Measurements from ENCODE around the gene KDM3B. TPM values are rescaled to one million over a fixed set of nuclear protein-coding genes. Genes with fewer than 3 reads are reported as not detected.
"Not testable (repeated sequence)": the region's sequence is repeated elsewhere in the genome, so short reads cannot be mapped to it uniquely, and the experiment has no call there.

Gene KDM3B
- total RNA-seq, 1 donor from 2014 or later = 101 TPM

GRCh38 chr5:138471052-138471361, 118.5 kb downstream of the KDM3B start:
- H3K27ac Mint-ChIP-seq (ENCODE audit: unreplicated experiment) = no peak overlapping the region
- H3K4me3 Mint-ChIP-seq (ENCODE audit: unreplicated experiment) = no peak overlapping the region
- peaks cover 27% of the 10 kb centered on the region for H3K27me3 Mint-ChIP-seq (ENCODE audit: unreplicated experiment)
- peaks cover 2% of the 10 kb centered on the region for H3K4me1 Mint-ChIP-seq (ENCODE audit: unreplicated experiment)
- H3K36me3 Mint-ChIP-seq (ENCODE audit: low read depth, unreplicated experiment) = peaks cover 6% of the 10 kb centered on the region
- TF ChIP-seq, protein P1, sequence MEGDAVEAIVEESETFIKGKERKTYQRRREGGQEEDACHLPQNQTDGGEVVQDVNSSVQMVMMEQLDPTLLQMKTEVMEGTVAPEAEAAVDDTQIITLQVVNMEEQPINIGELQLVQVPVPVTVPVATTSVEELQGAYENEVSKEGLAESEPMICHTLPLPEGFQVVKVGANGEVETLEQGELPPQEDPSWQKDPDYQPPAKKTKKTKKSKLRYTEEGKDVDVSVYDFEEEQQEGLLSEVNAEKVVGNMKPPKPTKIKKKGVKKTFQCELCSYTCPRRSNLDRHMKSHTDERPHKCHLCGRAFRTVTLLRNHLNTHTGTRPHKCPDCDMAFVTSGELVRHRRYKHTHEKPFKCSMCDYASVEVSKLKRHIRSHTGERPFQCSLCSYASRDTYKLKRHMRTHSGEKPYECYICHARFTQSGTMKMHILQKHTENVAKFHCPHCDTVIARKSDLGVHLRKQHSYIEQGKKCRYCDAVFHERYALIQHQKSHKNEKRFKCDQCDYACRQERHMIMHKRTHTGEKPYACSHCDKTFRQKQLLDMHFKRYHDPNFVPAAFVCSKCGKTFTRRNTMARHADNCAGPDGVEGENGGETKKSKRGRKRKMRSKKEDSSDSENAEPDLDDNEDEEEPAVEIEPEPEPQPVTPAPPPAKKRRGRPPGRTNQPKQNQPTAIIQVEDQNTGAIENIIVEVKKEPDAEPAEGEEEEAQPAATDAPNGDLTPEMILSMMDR (IDR thresholded peaks at IDR 0.05; ENCODE audit: unreplicated experiment) = no peak
- DNase-seq (ENCODE audit: low spot score) = no peak
- peaks cover 4% of the 10 kb centered on the region for H3K9me3 Mint-ChIP-seq (ENCODE audit: unreplicated experiment)

DNA sequence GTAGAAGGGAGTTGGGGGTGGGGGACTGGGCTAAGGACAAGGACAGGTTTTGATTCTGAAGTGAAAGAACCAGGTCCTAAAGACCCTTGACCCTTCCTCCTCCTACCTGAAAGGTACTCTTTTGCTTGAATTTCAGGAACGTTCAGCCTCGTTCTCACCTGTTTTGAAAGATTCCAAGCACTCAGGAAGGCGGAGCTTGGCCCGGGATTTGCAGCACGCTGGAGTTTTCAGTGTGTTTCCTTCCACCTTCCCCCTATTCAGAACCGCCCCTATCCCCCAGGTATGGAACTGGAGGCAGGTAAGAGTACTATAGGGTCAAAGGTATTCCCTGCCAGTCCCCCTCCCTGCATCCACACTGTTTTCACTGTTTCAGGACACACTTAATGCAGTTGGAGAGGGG, 119.9 kb downstream of the KDM3B start:
- DNase-seq (ENCODE audit: low spot score) = no peak
- peaks cover 4% of the 10 kb centered on the region for H3K9me3 Mint-ChIP-seq (ENCODE audit: unreplicated experiment)
- H3K36me3 Mint-ChIP-seq (ENCODE audit: low read depth, unreplicated experiment) = peaks cover 2% of the 10 kb centered on the region
- peaks cover 18% of the 10 kb centered on the region for H3K27me3 Mint-ChIP-seq (ENCODE audit: unreplicated experiment)
- no peak overlapping the region for H3K27ac Mint-ChIP-seq (ENCODE audit: unreplicated experiment)
- TF ChIP-seq, protein P1 (IDR thresholded peaks at IDR 0.05; ENCODE audit: unreplicated experiment) = no peak
- H3K4me1 Mint-ChIP-seq (ENCODE audit: unreplicated experiment) = peaks cover 2% of the 10 kb centered on the region
- H3K4me3 Mint-ChIP-seq (ENCODE audit: unreplicated experiment) = no peak overlapping the region

DNA sequence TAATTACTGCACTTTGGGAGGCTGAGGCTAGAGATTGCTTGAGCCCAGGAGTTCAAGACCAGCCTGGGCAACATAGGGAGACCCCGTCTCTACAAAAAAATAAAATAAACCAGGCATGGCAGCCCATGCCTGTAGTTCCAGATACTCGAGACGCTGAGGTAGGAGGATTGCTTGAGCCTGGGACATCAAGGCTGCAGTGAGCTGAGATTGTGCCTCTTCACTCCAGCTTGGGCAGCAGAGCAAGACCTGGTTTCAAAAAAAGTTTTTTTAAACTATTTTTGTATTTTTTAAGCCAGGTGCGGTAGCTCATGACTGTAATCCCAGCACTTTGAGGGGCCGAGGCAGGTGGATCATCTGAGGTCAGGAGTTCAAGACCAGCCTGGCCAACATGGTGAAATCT, 120.7 kb downstream of the KDM3B start:
- not testable (repeated sequence) for H3K4me1 Mint-ChIP-seq (ENCODE audit: unreplicated experiment); H3K4me3 Mint-ChIP-seq (ENCODE audit: unreplicated experiment); H3K27ac Mint-ChIP-seq (ENCODE audit: unreplicated experiment); H3K27me3 Mint-ChIP-seq (ENCODE audit: unreplicated experiment); H3K36me3 Mint-ChIP-seq (ENCODE audit: low read depth, unreplicated experiment); DNase-seq (ENCODE audit: low spot score); H3K9me3 Mint-ChIP-seq (ENCODE audit: unreplicated experiment)

DNA sequence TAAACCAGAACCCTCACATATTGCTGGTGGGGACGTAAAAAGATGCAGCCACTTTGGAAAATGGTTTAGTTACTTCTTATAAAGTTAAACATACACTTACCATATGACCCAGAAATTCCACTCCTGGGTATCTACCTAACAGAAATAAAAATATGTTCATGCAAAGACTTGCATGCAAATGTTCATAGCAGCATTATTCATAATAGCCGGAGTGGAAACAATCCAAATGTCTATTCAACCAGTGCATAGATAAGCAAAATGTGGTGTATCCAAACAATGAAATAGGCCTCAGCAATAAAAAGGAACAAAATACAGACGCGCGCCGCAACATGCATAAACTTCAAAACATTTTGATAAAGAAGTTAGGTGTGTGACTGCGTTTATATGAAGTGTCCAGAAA, 124.4 kb downstream of the KDM3B start:
- Mint-ChIP-seq H3K9me3 (ENCODE audit: unreplicated experiment) (no peaks in the 10 kb centered on the region), H3K4me3 (ENCODE audit: unreplicated experiment) (peak overlapping the region; percentile 11), H3K27ac (ENCODE audit: unreplicated experiment) (no peak overlapping the region), H3K4me1 (ENCODE audit: unreplicated experiment) (no peaks in the 10 kb centered on the region), H3K36me3 (ENCODE audit: low read depth, unreplicated experiment) (no peaks in the 10 kb centered on the region), H3K27me3 (ENCODE audit: unreplicated experiment) (peaks cover 1% of the 10 kb centered on the region)
- no peak for DNase-seq (ENCODE audit: low spot score)
- TF ChIP-seq, protein P1 (IDR thresholded peaks at IDR 0.05; ENCODE audit: unreplicated experiment) = no peak

- TF ChIP-seq, protein P1 (IDR thresholded peaks at IDR 0.05; ENCODE audit: unreplicated experiment) = no peak
- Mint-ChIP-seq H3K4me1 (ENCODE audit: unreplicated experiment) (no peaks in the 10 kb centered on the region), H3K9me3 (ENCODE audit: unreplicated experiment) (no peaks in the 10 kb centered on the region), H3K27ac (ENCODE audit: unreplicated experiment) (no peak overlapping the region), H3K36me3 (ENCODE audit: low read depth, unreplicated experiment) (no peaks in the 10 kb centered on the region), H3K4me3 (ENCODE audit: unreplicated experiment) (no peak overlapping the region), H3K27me3 (ENCODE audit: unreplicated experiment) (peaks cover 1% of the 10 kb centered on the region)
- DNase-seq (ENCODE audit: low spot score) = no peak
These were observed 130.2 kb downstream of the KDM3B start for GRCh38 chr5:138482638-138483037.

Other genes with a start within 250 kb of the KDM3B start
- gene NME5, start 213.3 kb upstream of the KDM3B start, total RNA-seq (ENCODE audit: unreplicated experiment) = 0.82 TPM
- gene BRD8, start 174.1 kb upstream of the KDM3B start, total RNA-seq (ENCODE audit: unreplicated experiment) = 52.0 TPM
- gene KIF20A, start 173.6 kb upstream of the KDM3B start, total RNA-seq (ENCODE audit: unreplicated experiment) = 10.3 TPM
- gene CDC23, start 139.4 kb upstream of the KDM3B start, total RNA-seq (ENCODE audit: unreplicated experiment) = 40.8 TPM
- 0.13 TPM for gene GFRA3, start 78.1 kb upstream of the KDM3B start, total RNA-seq (ENCODE audit: unreplicated experiment)
- gene CDC25C, start 20.9 kb upstream of the KDM3B start, total RNA-seq (ENCODE audit: unreplicated experiment) = 3.8 TPM
- gene FAM53C, start 14.4 kb upstream of the KDM3B start, total RNA-seq (ENCODE audit: unreplicated experiment) = 49.5 TPM
- 72.8 TPM for gene REEP2, start 86.4 kb downstream of the KDM3B start, total RNA-seq (ENCODE audit: unreplicated experiment)
- gene EGR1, start 112.8 kb downstream of the KDM3B start, total RNA-seq (ENCODE audit: unreplicated experiment) = 2.1 TPM
- 84.7 TPM for gene ETF1, start 190.6 kb downstream of the KDM3B start, total RNA-seq (ENCODE audit: unreplicated experiment)
- gene HSPA9, start 222.7 kb downstream of the KDM3B start, total RNA-seq (ENCODE audit: unreplicated experiment) = 128 TPM